Measurements from ENCODE around the gene SDK2. TPM values are rescaled to one million over a fixed set of nuclear protein-coding genes. Genes with fewer than 3 reads are reported as not detected.

SDK2 gene
- total RNA-seq, 3 donors from 2014 or later (not counting 1 experiment from before 2014, with no cell fraction given), result 0.41 to 0.90 (median 0.49) TPM

DNA sequence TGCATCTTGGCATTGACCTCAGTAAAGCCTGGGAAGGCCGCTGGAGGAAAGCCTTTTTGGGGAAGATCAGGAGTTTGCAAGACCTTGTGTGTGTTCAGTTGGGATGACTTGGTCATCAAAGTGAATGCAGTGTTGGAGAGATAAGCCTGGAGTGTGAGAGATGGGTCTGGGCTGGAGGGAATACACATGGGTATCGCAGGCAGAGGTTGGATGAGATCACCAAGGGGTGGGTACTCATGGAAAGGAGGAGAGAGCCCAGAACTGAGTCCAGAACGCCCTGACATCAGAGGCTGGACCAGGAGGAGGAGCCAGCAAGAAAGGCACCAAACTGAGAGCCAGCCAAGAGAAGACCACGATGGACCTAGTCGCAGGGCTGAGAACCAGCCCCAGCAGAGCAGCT, 35.2 kb downstream of the SDK2 start:
- Mint-ChIP-seq H3K27me3 (ENCODE audit: low read depth in 2 of 2) (peaks cover 9 to 12% of the 10 kb centered on the region in 2 donors), H3K36me3 (no peaks in the 10 kb centered on the region), H3K27ac (no peak overlapping the region), H3K4me3 (no peak overlapping the region), H3K9me3 (no peaks in the 10 kb centered on the region), H3K4me1 (peaks cover 0 to 6% of the 10 kb centered on the region in 2 donors)
- no peaks in the 10 kb centered on the region for H3K9me3 ChIP-seq (ENCODE audit: control insufficient read depth, insufficient read depth, low read length)
- H3K27ac ChIP-seq (ENCODE audit: low read length), result no peak overlapping the region
- no peak for ATAC-seq
- WGBS (ENCODE audit: insufficient coverage), result 81% methylated on average over 5 of the region's 5 CpGs
- no peaks in the 10 kb centered on the region for H3K36me3 ChIP-seq (ENCODE audit: control insufficient read depth, insufficient read depth, low read length)
- no peaks in the 10 kb centered on the region for H3K4me1 ChIP-seq (ENCODE audit: control insufficient read depth, insufficient read depth, low read length)
- intact Hi-C loops (cut with micrococcal nuclease), result no loop called here
- DNase-seq, result no peak
- no peak overlapping the region for H3K4me3 ChIP-seq (ENCODE audit: low read length)
- no peaks in the 10 kb centered on the region for H3K27me3 ChIP-seq (ENCODE audit: control insufficient read depth, insufficient read depth, low read length)
- TF ChIP-seq, protein P1, sequence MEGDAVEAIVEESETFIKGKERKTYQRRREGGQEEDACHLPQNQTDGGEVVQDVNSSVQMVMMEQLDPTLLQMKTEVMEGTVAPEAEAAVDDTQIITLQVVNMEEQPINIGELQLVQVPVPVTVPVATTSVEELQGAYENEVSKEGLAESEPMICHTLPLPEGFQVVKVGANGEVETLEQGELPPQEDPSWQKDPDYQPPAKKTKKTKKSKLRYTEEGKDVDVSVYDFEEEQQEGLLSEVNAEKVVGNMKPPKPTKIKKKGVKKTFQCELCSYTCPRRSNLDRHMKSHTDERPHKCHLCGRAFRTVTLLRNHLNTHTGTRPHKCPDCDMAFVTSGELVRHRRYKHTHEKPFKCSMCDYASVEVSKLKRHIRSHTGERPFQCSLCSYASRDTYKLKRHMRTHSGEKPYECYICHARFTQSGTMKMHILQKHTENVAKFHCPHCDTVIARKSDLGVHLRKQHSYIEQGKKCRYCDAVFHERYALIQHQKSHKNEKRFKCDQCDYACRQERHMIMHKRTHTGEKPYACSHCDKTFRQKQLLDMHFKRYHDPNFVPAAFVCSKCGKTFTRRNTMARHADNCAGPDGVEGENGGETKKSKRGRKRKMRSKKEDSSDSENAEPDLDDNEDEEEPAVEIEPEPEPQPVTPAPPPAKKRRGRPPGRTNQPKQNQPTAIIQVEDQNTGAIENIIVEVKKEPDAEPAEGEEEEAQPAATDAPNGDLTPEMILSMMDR (IDR thresholded peaks at IDR 0.05), result no peak

DNA sequence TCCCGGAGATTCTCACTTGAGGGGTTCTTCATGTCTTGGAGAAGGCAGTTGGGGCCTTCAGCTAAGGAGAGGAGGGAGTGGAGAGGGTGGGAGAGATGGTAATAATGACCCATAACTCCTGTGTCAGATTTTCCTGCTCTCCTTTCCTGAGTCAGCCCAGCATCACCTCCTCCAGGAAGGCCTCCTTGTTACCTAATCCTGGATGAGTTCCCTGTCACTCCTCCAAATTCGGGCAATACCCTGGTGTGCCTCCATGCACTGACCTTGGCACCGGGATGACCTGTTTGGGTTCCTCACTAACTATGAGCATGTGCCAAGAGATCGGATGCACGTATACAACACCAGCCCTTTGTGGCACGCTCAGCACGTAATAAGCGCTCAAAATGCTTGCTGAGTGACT, 38.8 kb downstream of the SDK2 start:
- Mint-ChIP-seq H3K4me1 (peaks cover 0 to 6% of the 10 kb centered on the region in 2 donors), H3K4me3 (no peak overlapping the region), H3K36me3 (no peaks in the 10 kb centered on the region), H3K27me3 (ENCODE audit: low read depth in 2 of 2) (peaks cover 9 to 12% of the 10 kb centered on the region in 2 donors), H3K27ac (no peak overlapping the region), H3K9me3 (no peaks in the 10 kb centered on the region)
- no peak for DNase-seq
- no peak for ATAC-seq
- WGBS (ENCODE audit: insufficient coverage), result 94% methylated on average over 8 of the region's 8 CpGs
- Histone ChIP-seq H3K9me3 (ENCODE audit: control insufficient read depth, insufficient read depth, low read length) (no peaks in the 10 kb centered on the region), H3K4me3 (ENCODE audit: low read length) (no peak overlapping the region), H3K27ac (ENCODE audit: low read length) (no peak overlapping the region), H3K4me1 (ENCODE audit: control insufficient read depth, insufficient read depth, low read length) (no peaks in the 10 kb centered on the region), H3K36me3 (ENCODE audit: control insufficient read depth, insufficient read depth, low read length) (no peaks in the 10 kb centered on the region), H3K27me3 (ENCODE audit: control insufficient read depth, insufficient read depth, low read length) (no peaks in the 10 kb centered on the region)
- intact Hi-C loops (cut with micrococcal nuclease), result no loop called here
- TF ChIP-seq, protein P1 (IDR thresholded peaks at IDR 0.05), result no peak

DNA sequence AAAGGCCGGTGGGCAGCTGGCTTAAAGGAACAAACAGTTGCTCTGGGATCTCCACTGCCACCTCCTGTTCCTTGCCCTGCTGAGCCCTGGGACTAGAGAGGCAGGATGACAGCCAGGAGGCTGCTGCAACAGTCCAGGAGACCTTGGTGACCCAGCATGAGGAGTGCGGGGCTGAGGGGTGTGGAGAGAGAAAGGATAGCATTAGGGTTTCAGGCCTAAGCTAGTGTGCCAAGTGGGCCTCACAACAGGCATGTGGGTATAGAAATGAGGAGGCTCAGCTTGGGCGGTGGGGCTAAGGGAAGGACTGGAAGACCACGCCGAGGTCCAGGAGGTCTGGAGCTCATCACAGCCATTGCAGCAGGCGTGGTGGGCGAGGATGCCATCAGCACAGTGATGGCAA, 39.8 kb downstream of the SDK2 start:
- TF ChIP-seq, protein P1 (IDR thresholded peaks at IDR 0.05), result no peak
- Histone ChIP-seq H3K4me1 (ENCODE audit: control insufficient read depth, insufficient read depth, low read length) (no peaks in the 10 kb centered on the region), H3K4me3 (ENCODE audit: low read length) (no peak overlapping the region), H3K27me3 (ENCODE audit: control insufficient read depth, insufficient read depth, low read length) (no peaks in the 10 kb centered on the region), H3K27ac (ENCODE audit: low read length) (no peak overlapping the region), H3K9me3 (ENCODE audit: control insufficient read depth, insufficient read depth, low read length) (no peaks in the 10 kb centered on the region), H3K36me3 (ENCODE audit: control insufficient read depth, insufficient read depth, low read length) (no peaks in the 10 kb centered on the region)
- peak overlapping the region in 1 of 2 donors; percentile 2 for H3K27ac Mint-ChIP-seq
- no peak overlapping the region for H3K4me3 Mint-ChIP-seq
- no peaks in the 10 kb centered on the region for H3K9me3 Mint-ChIP-seq
- H3K27me3 Mint-ChIP-seq (ENCODE audit: low read depth in 2 of 2), result peaks cover 15 to 16% of the 10 kb centered on the region in 2 donors
- ATAC-seq (no peak), DNase-seq (no peak)
- intact Hi-C loops (cut with micrococcal nuclease), result no loop called here
- H3K4me1 Mint-ChIP-seq, result peaks cover 0 to 6% of the 10 kb centered on the region in 2 donors
- H3K36me3 Mint-ChIP-seq, result no peaks in the 10 kb centered on the region
- WGBS (ENCODE audit: insufficient coverage), result 92% methylated on average over 7 of the region's 7 CpGs

DNA sequence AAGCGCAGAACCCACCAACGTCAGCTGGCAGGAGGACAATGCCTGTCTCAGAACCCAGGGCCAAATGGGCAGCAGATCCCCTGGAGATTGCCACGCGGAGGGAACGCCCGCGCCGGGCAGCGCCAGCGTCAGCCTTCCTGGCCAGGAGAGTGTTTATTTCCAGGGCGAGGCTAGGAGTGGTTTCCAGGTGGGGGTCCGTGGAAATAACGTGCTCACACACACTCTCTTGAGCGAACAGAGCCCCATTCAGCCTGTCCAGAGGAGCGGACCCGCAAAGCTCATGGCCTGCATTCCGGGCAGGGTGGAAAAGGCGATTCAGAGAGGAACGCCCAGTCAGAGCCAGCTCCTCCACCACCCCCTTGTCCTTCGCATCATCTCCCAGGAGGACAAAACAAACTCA, 40.3 kb downstream of the SDK2 start:
- WGBS (ENCODE audit: insufficient coverage), result 95% methylated on average over 20 of the region's 20 CpGs
- Mint-ChIP-seq H3K36me3 (no peaks in the 10 kb centered on the region), H3K4me1 (peaks cover 0 to 6% of the 10 kb centered on the region in 2 donors), H3K4me3 (no peak overlapping the region), H3K27me3 (ENCODE audit: low read depth in 2 of 2) (peaks cover 14 to 16% of the 10 kb centered on the region in 2 donors), H3K9me3 (no peaks in the 10 kb centered on the region), H3K27ac (no peak overlapping the region)
- intact Hi-C loops (cut with micrococcal nuclease), result no loop called here
- no peaks in the 10 kb centered on the region for H3K27me3 ChIP-seq (ENCODE audit: control insufficient read depth, insufficient read depth, low read length)
- no peaks in the 10 kb centered on the region for H3K4me1 ChIP-seq (ENCODE audit: control insufficient read depth, insufficient read depth, low read length)
- H3K27ac ChIP-seq (ENCODE audit: low read length), result no peak overlapping the region
- H3K4me3 ChIP-seq (ENCODE audit: low read length), result no peak overlapping the region
- H3K9me3 ChIP-seq (ENCODE audit: control insufficient read depth, insufficient read depth, low read length), result no peaks in the 10 kb centered on the region
- TF ChIP-seq, protein P1 (IDR thresholded peaks at IDR 0.05), result no peak
- DNase-seq, result no peak
- no peak for ATAC-seq
- no peaks in the 10 kb centered on the region for H3K36me3 ChIP-seq (ENCODE audit: control insufficient read depth, insufficient read depth, low read length)
